K562 (cell line): ENCODE results near the gene RDH16. TPM values are rescaled to one million over a fixed set of nuclear protein-coding genes. Genes with fewer than 3 reads are reported as not detected.
A peak's percentile ranks its signal among the peaks of the same experiment; 100 is the strongest.

Source experiments
- ATAC-seq: fragments of 200-7000 bp; cut with Tn5 transposase; 3 replicates; pipeline ENCODE4 v1.9.1; 2020; ENCODE audit warnings: moderate library complexity
- BruUV-seq: library from RNA; stranded (reverse); fragments of 400-500 nt; replicated peaks from 2 replicates; lab custom pipeline; 2021; lab: Mats Ljungman, UMichigan
- CTCF ChIA-PET: fragments of 300-600 bp; formaldehyde crosslinking; extraction: SDS; loops from one replicate; lab custom pipeline; 2021; ENCODE audit warnings: low intra/inter-chr PET ratio; lab: Yijun Ruan, JAX
- POLR2A ChIA-PET: fragments of 300-600, 350-650 bp; sonication (Branson Sonifier 250); formaldehyde crosslinking; extraction: SDS; loops from one replicate; lab custom pipeline; 2021; ENCODE audit warnings: antibody characterized with exemption, inconsistent platforms; lab: Yijun Ruan, JAX
- DNase-seq, 4 experiments: peaks; one replicate each; pipeline versions ENCODE4 v3.0.0 to v3.0.0-alpha.2; 2011 to 2018; ENCODE audit warnings: low spot score in 3 of 4, mixed read lengths in 3 of 4; ENCODE audit errors: extremely low read depth in 1 of 4
- FAIRE-seq: peaks from 2 replicates; lab custom pipeline; 2011; peaks lifted over from hg19 to GRCh38; lab: Jason Lieb, UNC
- H2AFZ ChIP-seq: 2 replicates; pipeline ENCODE4 v1.6.0; 2011; ENCODE audit warnings: low read depth, low read length, control low read depth, inconsistent platforms
- H3K27ac ChIP-seq: fragments of 200-600 bp; 3 replicates; pipeline ENCODE4 v1.8.0; 2011; ENCODE audit warnings: low read depth, mild to moderate bottlenecking, control low read depth, inconsistent platforms, low read length, moderate library complexity, mixed read lengths; ENCODE audit errors: extremely low read depth
- H3K27me3 ChIP-seq, 2 experiments: fragments of 300-600 bp in 1 of 2; 2 replicates in 1 of 2; 3 replicates in 1 of 2; pipeline versions ENCODE4 v1.6.0 to v1.8.0; 2011; ENCODE audit warnings: inconsistent platforms in 2 of 2, low read length in 2 of 2, mild to moderate bottlenecking in 1 of 2, mixed read lengths in 1 of 2, moderate library complexity in 1 of 2; ENCODE audit not compliant: control insufficient read depth in 2 of 2, insufficient read depth in 2 of 2
- H3K36me3 ChIP-seq: fragments of 300-600 bp; 3 replicates; pipeline ENCODE4 v1.8.0; 2011; ENCODE audit warnings: mild to moderate bottlenecking, low read length, inconsistent platforms; ENCODE audit not compliant: control insufficient read depth, insufficient read depth
- H3K4me1 ChIP-seq, 2 experiments: fragments of 200-600 bp in 1 of 2; replicated peaks in 1 of 2; 2 replicates in 1 of 2; 3 replicates in 1 of 2; pipeline versions ENCODE4 v1.5.1 to v1.8.0; 2011; ENCODE audit warnings: inconsistent platforms in 2 of 2, low read length in 2 of 2, mild to moderate bottlenecking in 1 of 2, mixed read lengths in 1 of 2, moderate library complexity in 1 of 2; ENCODE audit not compliant: control insufficient read depth in 2 of 2, insufficient read depth in 2 of 2
- H3K4me2 ChIP-seq: 2 replicates; pipeline ENCODE4 v1.6.1; 2011; ENCODE audit warnings: low read length, control low read depth, inconsistent platforms, mixed read lengths; ENCODE audit not compliant: insufficient read depth
- H3K4me3 ChIP-seq: fragments of 200-600 bp; sonication (generic), shearing (Covaris generic); 2 replicates; pipeline ENCODE4 v1.5.1; 2016; ENCODE audit warnings: control low read depth, inconsistent platforms
- H3K79me2 ChIP-seq: fragments of 200-600 bp; 3 replicates; pipeline ENCODE4 v1.8.0; 2011; ENCODE audit warnings: low read length, inconsistent platforms; ENCODE audit not compliant: control insufficient read depth, insufficient read depth
- H3K9ac ChIP-seq, 2 experiments: 2 replicates each; pipeline versions ENCODE4 v1.6.0 to v1.6.1; 2011; ENCODE audit warnings: low read depth in 2 of 2, low read length in 2 of 2, control low read depth in 1 of 2, inconsistent platforms in 1 of 2, mild to moderate bottlenecking in 1 of 2, mixed read lengths in 1 of 2; ENCODE audit not compliant: insufficient read depth in 1 of 2
- H3K9me1 ChIP-seq: one replicate; pipeline ENCODE4 v1.6.0; 2011; ENCODE audit warnings: inconsistent platforms, mild to moderate bottlenecking, low read length, moderate library complexity; ENCODE audit not compliant: control insufficient read depth, insufficient read depth
- H3K9me3 ChIP-seq: replicated peaks from 2 replicates; pipeline ENCODE4 v1.5.1; 2011; ENCODE audit warnings: low read depth, low read length, inconsistent platforms; ENCODE audit not compliant: control insufficient read depth, insufficient read depth
- H4K20me1 ChIP-seq: replicated peaks from 2 replicates; pipeline ENCODE4 v1.6.1; 2011; ENCODE audit warnings: low read length, inconsistent platforms, mixed read lengths; ENCODE audit not compliant: control insufficient read depth, insufficient read depth
- BDP1 ChIP-seq: IDR thresholded peaks from 3 replicates; pipeline ENCODE4 v1.6.1; 2011; ENCODE audit not compliant: insufficient read length, insufficient read depth
- BRD9 ChIP-seq: fragments of 450-650 bp; IDR thresholded peaks from 2 replicates; pipeline ENCODE4 v1.6.1; 2018; ENCODE audit warnings: low read depth; ENCODE audit not compliant: partially characterized antibody
- CBFB ChIP-seq: sonication (generic); formaldehyde crosslinking; IDR thresholded peaks from 2 replicates; pipeline ENCODE4 v1.4.0; 2020; ENCODE audit warnings: mild to moderate bottlenecking, missing genetic modification reagents
- CEBPZ ChIP-seq: fragments of 150-350 bp; IDR thresholded peaks from 2 replicates; pipeline ENCODE4 v1.6.1; 2014; ENCODE audit warnings: low read depth, mild to moderate bottlenecking, low read length, borderline replicate concordance
- CTBP1 ChIP-seq: fragments of 450-650 bp; IDR thresholded peaks from 2 replicates; pipeline ENCODE4 v1.6.1; 2016; ENCODE audit warnings: borderline replicate concordance
- ETV6 ChIP-seq, 3 experiments: fragments of 150-350 bp in 1 of 3; sonication (generic) in 1 of 3; formaldehyde crosslinking in 1 of 3; IDR thresholded peaks; 2 replicates each; pipeline versions ENCODE4 v1.6.1 to v1.8.0; 2014 to 2022; ENCODE audit warnings: borderline replicate concordance in 2 of 3, low read depth in 2 of 3, antibody characterized with exemption in 1 of 3, low read length in 1 of 3, mild to moderate bottlenecking in 1 of 3, missing genetic modification reagents in 1 of 3
- KLF13 ChIP-seq: fragments of 450-650 bp; IDR thresholded peaks from 2 replicates; pipeline ENCODE4 v1.6.1; 2016; ENCODE audit warnings: missing genetic modification characterization, low read depth, mild to moderate bottlenecking, missing compliant biosample characterization, moderate library complexity, borderline replicate concordance
- RCOR1 ChIP-seq, 2 experiments: IDR thresholded peaks; 2 replicates each; pipeline ENCODE4 v1.6.1; 2012; ENCODE audit warnings: low read depth in 2 of 2, low read length in 2 of 2, borderline replicate concordance in 1 of 2, improper control_type of control experiment in 1 of 2
- TBL1XR1 ChIP-seq, 2 experiments: IDR thresholded peaks; 2 replicates each; pipeline ENCODE4 v1.6.1; 2012; ENCODE audit warnings: improper control_type of control experiment in 2 of 2, low read length in 2 of 2, mild to moderate bottlenecking in 1 of 2
- TRIM28 ChIP-seq: fragments of 450-650 bp; IDR thresholded peaks from 2 replicates; pipeline ENCODE4 v1.6.1; 2017
- XRCC3 ChIP-seq: fragments of 450-650 bp; IDR thresholded peaks from 2 replicates; pipeline ENCODE4 v1.6.1; 2017; ENCODE audit warnings: mild to moderate bottlenecking, moderate library complexity
- YBX1 ChIP-seq: fragments of 450-650 bp; IDR thresholded peaks from 2 replicates; pipeline ENCODE4 v1.7.1; 2016; ENCODE audit warnings: mild to moderate bottlenecking
- YY1 ChIP-seq, 3 experiments: IDR thresholded peaks; 2 replicates each; pipeline ENCODE4 v1.6.1; 2011; ENCODE audit warnings: low read length in 2 of 3, mild to moderate bottlenecking in 2 of 3, moderate library complexity in 2 of 3, borderline replicate concordance in 1 of 3, control low read depth in 1 of 3, low read depth in 1 of 3; ENCODE audit not compliant: insufficient read depth in 3 of 3, insufficient replicate concordance in 2 of 3, control insufficient read depth in 1 of 3, insufficient read length in 1 of 3; ENCODE audit errors: extremely low read depth in 1 of 3
- ZBTB17 ChIP-seq: fragments of 450-650 bp; formaldehyde crosslinking; IDR thresholded peaks from 2 replicates; pipeline ENCODE4 v1.4.0; 2020; ENCODE audit warnings: mild to moderate bottlenecking
- ZFP1 ChIP-seq: fragments of 450-650 bp; formaldehyde crosslinking; IDR thresholded peaks from 2 replicates; pipeline ENCODE4 v1.4.0; 2020; ENCODE audit warnings: mild to moderate bottlenecking, mixed read lengths
- ZNF253 ChIP-seq: fragments of 250-450 bp; sonication (Bioruptor Pico); conservative IDR thresholded peaks from 2 replicates; pipeline ENCODE4 v1.6.1; 2021; ENCODE audit warnings: mild to moderate bottlenecking
- WGBS: fragments of 100-300 bp; shearing (Covaris generic); methylation state at CpG from one replicate; pipeline ENCODE4 v1.1.6; 2016; ENCODE audit warnings: low coverage, mixed read lengths; ENCODE audit not compliant: insufficient coverage; ENCODE audit errors: missing lambda C conversion rate; 5-methylcytosine and 5-hydroxymethylcytosine counted together
- in situ Hi-C: fragments of 300-500 bp; cut with MboI; formaldehyde crosslinking; loops from 4 replicates; pipeline ENCODE4 v1.15.0; 2018; ENCODE audit warnings: inconsistent platforms, mixed read lengths
- intact Hi-C: fragments of 100-400 bp; cut with micrococcal nuclease; formaldehyde crosslinking; loops from 2 replicates; pipeline ENCODE4 v1.14.2; 2022
- polyA plus RNA-seq, 8 experiments: library from polyadenylated mRNA; depleted of rRNA in 4 of 8; stranded (reverse) in 5 of 8; unstranded in 3 of 8; fragments of >200 nt; fragmentation: Nextera tagmentation in 2 of 8; fragmentation: Illumina TruSeq in 1 of 8; extraction: Ambion mirVana in 2 of 8; extraction: Trizol in 1 of 8; gene quantifications; 2 replicates each; pipeline versions ENCODE4 v1.2.1 to v1.2.3, GENCODE V29; 2011 to 2014; ENCODE audit warnings: inconsistent platforms in 1 of 8, missing spikeins in 1 of 8
- total RNA-seq, 7 experiments: library from RNA; depleted of rRNA in 6 of 7; stranded (reverse); fragments of >200 nt in 6 of 7; fragmentation: Illumina TruSeq in 2 of 7; extraction: Trizol in 2 of 7; gene quantifications; 2 replicates each; pipeline versions ENCODE4 v1.2.1 to v1.2.3, GENCODE V29; 2011 to 2021; ENCODE audit warnings: low replicate concordance in 1 of 7

RDH16 gene
- total and polyA plus RNA-seq, 9 of the 15 experiments (the other 6 are each of a cell fraction or from before 2014, with no cell fraction given), result 0.11 to 0.52 (median 0.22) TPM; not detected in 1

GRCh38 chr12:56987551-56988053, 30.2 kb upstream of the RDH16 start:
- Histone ChIP-seq H2AFZ (peak overlapping the region; percentile 64), H4K20me1 (no peaks in the 10 kb centered on the region), H3K4me3 (peak overlapping the region; percentile 3; the same call in 1 of the 2 replicates), H3K4me2 (peak overlapping the region; percentile 78), H3K27ac (peak overlapping the region; percentile 62), H3K27me3 (no peaks in the 10 kb centered on the region), H3K9me1 (no peaks in the 10 kb centered on the region), H3K4me1 (peaks cover 29 to 54% of the 10 kb centered on the region in 2 experiments), H3K9ac (peak overlapping the region; percentile 35 to 57; a peak in 1 of 4 replicates), H3K9me3 (no peaks in the 10 kb centered on the region), H3K36me3 (no peaks in the 10 kb centered on the region), H3K79me2 (no peaks in the 10 kb centered on the region)
- ATAC-seq (peak; percentile 82), DNase-seq (peak; percentile 81 to 91 (median 82)), FAIRE-seq (peak; percentile 74)
- ChIA-PET POLR2A (interaction anchor here (0.8 to 1.3 kb wide), 4 partner anchors 16 to 124 kb away, joined by 3 to 4 read pairs (median 3); partner anchors contain the start of genes STAT6 and TAC3), CTCF (interaction anchor here (0.6 to 1.7 kb wide), 6 partner anchors 13 to 230 kb away, joined by 3 to 8 read pairs (median 3); no protein-coding TSS in a partner anchor)
- no TSS peak for BruUV-seq
- 2% methylated on average over 11 of the region's 11 CpGs for WGBS
- intact Hi-C loops, result loop anchor here (1.0 to 5.0 kb wide), 6 partner anchors 14 to 230 kb away; partner anchors contain the start of genes SDR9C7 and ZBTB39
- in situ Hi-C loops, result loop anchor here (5.0 kb wide), 1 partner anchor 40 kb away; no protein-coding TSS in a partner anchor
- TF ChIP-seq CEBPZ, result no peak
- TF ChIP-seq YBX1, result no peak
- no peak; a peak in 1 of 4 replicates for TF ChIP-seq ETV6 (IDR thresholded peaks at IDR 0.05; ENCODE audit: borderline replicate concordance in 1 of 2, low read depth in 2 of 2, low read length in 1 of 2)
- TF ChIP-seq ETV6 (CRISPR knock-in tag; IDR thresholded peaks at IDR 0.05; ENCODE audit: borderline replicate concordance), result no peak
- no peak for TF ChIP-seq XRCC3
- TF ChIP-seq TRIM28, result 0 out of 2 replicates have a peak, but pooled peaks have one; percentile 25
- peak; percentile 26 for TF ChIP-seq BRD9
- TF ChIP-seq YY1 (IDR thresholded peaks at IDR 0.05; ENCODE audit: borderline replicate concordance in 1 of 3, control insufficient read depth in 1 of 3, extremely low read depth in 1 of 3, insufficient read depth in 3 of 3, insufficient read length in 1 of 3, insufficient replicate concordance in 2 of 3, low read depth in 1 of 3, low read length in 2 of 3), result peak in 2 of 3 experiments; percentile 41 to 62
- no peak for TF ChIP-seq KLF13 (tag)
- TF ChIP-seq TBL1XR1 (IDR thresholded peaks at IDR 0.05; ENCODE audit: low read length in 2 of 2), result no peak
- TF ChIP-seq ZBTB17 (CRISPR knock-in tag), result no peak
- TF ChIP-seq CBFB (CRISPR knock-in tag), result no peak
- TF ChIP-seq RCOR1 (IDR thresholded peaks at IDR 0.05; ENCODE audit: borderline replicate concordance in 1 of 2, low read depth in 2 of 2, low read length in 2 of 2), result peak; percentile 16 to 75; a peak in 1 of 4 replicates
- TF ChIP-seq ZNF253, result no peak
- TF ChIP-seq CTBP1, result peak; percentile 49; the same call in 1 of the 2 replicates
- TF ChIP-seq ZFP1 (CRISPR knock-in tag), result no peak
- no peak for TF ChIP-seq BDP1
